ENCODE data around the gene PAIP2. TPM values are rescaled to one million over a fixed set of nuclear protein-coding genes. Genes with fewer than 3 reads are reported as not detected.

Gene PAIP2
- total and polyA plus RNA-seq, 11 donors, result 93.2 to 154 (median 132) TPM

DNA sequence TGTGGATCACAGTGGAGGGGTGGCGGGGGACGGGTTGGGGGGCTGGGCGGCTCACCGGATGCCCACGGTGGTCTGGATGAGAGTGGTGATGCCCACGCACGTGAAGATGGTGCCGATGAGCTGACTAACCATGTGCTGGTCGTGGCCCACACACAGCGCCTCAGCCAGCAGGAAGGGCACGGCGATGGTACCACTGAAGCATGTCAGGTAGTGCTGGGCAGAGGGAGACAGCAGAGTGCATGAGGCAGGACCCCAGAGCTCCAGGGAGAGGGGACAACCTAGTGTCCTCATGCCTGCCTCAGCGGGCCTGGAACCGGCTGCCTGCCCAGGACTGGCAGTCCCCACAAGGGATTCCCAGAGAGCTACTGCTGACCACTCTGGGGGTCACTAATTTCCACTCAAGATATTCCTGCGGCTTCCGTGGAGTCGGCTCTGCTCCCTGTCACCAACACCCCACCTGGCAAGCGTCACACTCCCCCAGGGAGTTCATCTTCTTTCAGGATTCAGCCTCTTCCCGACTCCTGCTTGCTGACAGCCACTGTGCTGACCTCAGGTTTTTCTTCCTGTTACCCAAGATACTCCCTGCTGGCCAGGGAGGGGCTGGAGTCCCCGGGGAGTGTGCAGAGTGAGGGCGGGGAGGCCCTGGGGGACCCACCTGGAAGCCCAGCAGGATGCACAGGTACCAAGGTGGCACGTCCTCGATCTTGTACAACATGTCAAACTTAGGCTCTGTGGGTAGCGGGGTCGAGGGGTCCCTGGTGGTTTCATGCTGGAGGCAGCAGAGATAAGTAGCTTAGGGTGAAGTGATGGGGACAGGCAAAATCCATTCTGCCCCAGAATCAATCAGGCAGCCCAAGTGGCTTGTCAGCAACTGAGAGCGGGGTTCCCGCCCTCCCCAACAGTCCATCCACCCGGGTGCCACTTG lies 40.4 kb downstream of the PAIP2 start:
- DNase-seq (no peak), ATAC-seq (no peak)
- Histone ChIP-seq H3K4me1 (peaks cover 0 to 25% (median 8%) of the 10 kb centered on the region in 12 donors), H3K9me3 (no peaks in the 10 kb centered on the region), H3K36me3 (peaks cover 0 to 4% (median 0%) of the 10 kb centered on the region in 9 donors), H3K4me3 (no peak overlapping the region), H3K27me3 (no peaks in the 10 kb centered on the region), H3K27ac (no peak overlapping the region)
- TF ChIP-seq POLR2A (IDR thresholded peaks at IDR 0.05), result no peak
- TF ChIP-seq, protein P1, sequence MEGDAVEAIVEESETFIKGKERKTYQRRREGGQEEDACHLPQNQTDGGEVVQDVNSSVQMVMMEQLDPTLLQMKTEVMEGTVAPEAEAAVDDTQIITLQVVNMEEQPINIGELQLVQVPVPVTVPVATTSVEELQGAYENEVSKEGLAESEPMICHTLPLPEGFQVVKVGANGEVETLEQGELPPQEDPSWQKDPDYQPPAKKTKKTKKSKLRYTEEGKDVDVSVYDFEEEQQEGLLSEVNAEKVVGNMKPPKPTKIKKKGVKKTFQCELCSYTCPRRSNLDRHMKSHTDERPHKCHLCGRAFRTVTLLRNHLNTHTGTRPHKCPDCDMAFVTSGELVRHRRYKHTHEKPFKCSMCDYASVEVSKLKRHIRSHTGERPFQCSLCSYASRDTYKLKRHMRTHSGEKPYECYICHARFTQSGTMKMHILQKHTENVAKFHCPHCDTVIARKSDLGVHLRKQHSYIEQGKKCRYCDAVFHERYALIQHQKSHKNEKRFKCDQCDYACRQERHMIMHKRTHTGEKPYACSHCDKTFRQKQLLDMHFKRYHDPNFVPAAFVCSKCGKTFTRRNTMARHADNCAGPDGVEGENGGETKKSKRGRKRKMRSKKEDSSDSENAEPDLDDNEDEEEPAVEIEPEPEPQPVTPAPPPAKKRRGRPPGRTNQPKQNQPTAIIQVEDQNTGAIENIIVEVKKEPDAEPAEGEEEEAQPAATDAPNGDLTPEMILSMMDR (IDR thresholded peaks at IDR 0.05), result no peak
- intact Hi-C loops (cut with DNase I), result no loop called here
- WGBS, 4 donors, result 79 to 82% (median 81%) methylated on average over 22 to 28 of the region's 28 CpGs

DNA sequence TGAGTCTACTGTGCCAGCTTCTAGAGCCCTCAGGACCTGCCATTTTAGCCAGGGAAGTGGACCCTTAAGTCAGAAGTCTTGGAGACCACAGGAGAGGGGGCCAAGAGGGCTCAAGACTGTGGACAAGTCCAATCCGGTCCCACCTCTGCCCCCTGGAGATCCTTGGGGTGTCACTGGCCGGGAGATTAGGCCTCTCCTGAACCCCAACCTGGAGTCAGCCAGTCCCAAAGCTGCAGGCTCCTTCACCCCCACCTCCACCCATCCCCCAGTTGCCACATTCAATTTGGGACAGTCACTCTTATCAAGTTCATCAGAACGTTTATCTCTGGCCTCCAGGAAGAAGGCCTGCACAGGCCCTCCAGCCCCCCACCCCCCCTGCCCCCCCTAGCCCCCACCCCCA lies 41.2 kb downstream of the PAIP2 start:
- whole genome bisulfite sequencing, 4 donors, result 57 to 70% (median 60%) methylated on average over 3 of the region's 3 CpGs
- no peaks in the 10 kb centered on the region for H3K9me3 ChIP-seq
- peak in 1 of 5 donors; percentile 14 for DNase-seq
- peaks cover 0 to 4% (median 0%) of the 10 kb centered on the region in 9 donors for H3K36me3 ChIP-seq
- H3K4me3 ChIP-seq, result no peak overlapping the region
- no peak for ATAC-seq
- H3K4me1 ChIP-seq, result peaks cover 0 to 29% (median 11%) of the 10 kb centered on the region in 12 donors
- no peak for TF ChIP-seq POLR2A (IDR thresholded peaks at IDR 0.05)
- TF ChIP-seq, protein P1 (IDR thresholded peaks at IDR 0.05), result no peak
- H3K27me3 ChIP-seq, result no peaks in the 10 kb centered on the region
- H3K27ac ChIP-seq, result no peak overlapping the region
- intact Hi-C loops (cut with DNase I), result no loop called here

DNA sequence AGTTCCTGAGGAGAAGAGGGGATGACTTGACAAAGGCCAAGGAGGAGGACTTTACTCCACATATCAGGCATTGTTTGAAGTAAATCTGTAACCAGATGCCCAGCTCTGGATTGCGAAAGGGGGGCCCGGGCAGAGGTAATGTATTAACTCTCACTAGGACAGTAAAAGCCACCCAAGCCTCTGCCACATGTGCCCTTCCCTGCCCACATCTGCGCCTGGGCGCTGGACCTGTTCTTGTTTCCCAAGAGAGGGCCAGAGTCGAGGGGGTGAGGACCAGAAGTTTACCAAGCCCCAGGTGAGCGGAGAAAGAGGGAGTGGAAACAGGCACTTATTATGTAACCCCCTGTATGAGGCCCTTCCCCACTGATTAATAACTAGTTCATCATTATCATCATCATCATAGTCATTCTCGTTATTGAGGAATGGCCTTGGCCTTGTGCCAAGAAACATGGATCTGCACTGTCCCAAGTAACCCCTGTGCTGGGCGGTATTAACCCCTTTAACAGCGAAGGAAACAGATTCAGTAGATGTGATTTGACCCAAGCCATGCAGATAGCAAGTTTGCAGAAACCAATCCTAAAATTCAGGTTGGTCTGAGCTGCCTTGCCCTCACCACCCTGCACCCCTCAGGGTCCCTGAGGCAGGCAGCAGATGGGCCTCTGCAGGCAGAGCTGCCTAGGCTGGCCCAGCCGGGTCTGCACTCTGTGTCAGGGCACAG lies 41.8 kb downstream of the PAIP2 start, which contains the start of gene SLC23A1:
Gene SLC23A1, minus strand, starts transcription at position 23 of the 718 bp plus-strand sequence. CDS start 44 bp downstream, outside the sequence.
- Histone ChIP-seq H3K4me1 (peaks cover 0 to 35% (median 17%) of the 10 kb centered on the region in 12 donors), H3K36me3 (no peaks in the 10 kb centered on the region), H3K4me3 (no peak within 1 kb of the TSS), H3K27ac (peak within 1 kb of the TSS in 2 of 12 donors; percentile 82 to 84), H3K27me3 (no peaks in the 10 kb centered on the region), H3K9me3 (no peaks in the 10 kb centered on the region)
- TF ChIP-seq POLR2A (IDR thresholded peaks at IDR 0.05), result no peak
- TF ChIP-seq, protein P1 (IDR thresholded peaks at IDR 0.05), result no peak
- 75 to 80% (median 79%) methylated on average over 10 of the region's 10 CpGs for WGBS, 4 donors
- ATAC-seq (no peak), DNase-seq (peak in 1 of 5 donors; percentile 17)
- intact Hi-C loops (cut with DNase I), result no loop called here

Data from heart left ventricle (tissue), 16 donors.